NCI-H146 (cell line): ENCODE data around the gene HADH.
"Not testable (repeated sequence)": the region's sequence is repeated elsewhere in the genome, so short reads cannot be mapped to it uniquely, and the experiment has no call there.

ENCODE experiments used
- DNase-seq: peaks from one replicate; lab custom pipeline; 2025; lab: John Stamatoyannopoulos, UW

The HADH gene

GRCh38 chr4:107989537-107990386 lies at the start of gene HADH:
Gene HADH, plus strand, starts transcription at chr4:107989889. Its CDS starts 44 bp downstream, at chr4:107989933.
- DNase-seq = peak; percentile 89

- no peak for DNase-seq
These were observed 43.9 kb upstream of the HADH start for GRCh38 chr4:107945809-107946208.

GRCh38 chr4:107950746-107951540 lies 38.7 kb upstream of the HADH start:
- no peak for DNase-seq

- DNase-seq = no peak
These were observed 38.1 kb upstream of the HADH start for GRCh38 chr4:107951551-107951950.

GRCh38 chr4:107956011-107956410 lies 33.7 kb upstream of the HADH start:
- DNase-seq = no peak

- peak; percentile 2 for DNase-seq
These were observed 22.8 kb upstream of the HADH start for GRCh38 chr4:107966903-107967302.

- DNase-seq = not testable (repeated sequence)
These were observed 22.2 kb upstream of the HADH start for GRCh38 chr4:107967519-107967918.

GRCh38 chr4:107967921-107968320 lies 21.8 kb upstream of the HADH start:
- DNase-seq = not testable (repeated sequence)

- no peak for DNase-seq
These were observed 19.5 kb upstream of the HADH start for GRCh38 chr4:107970063-107970798.

- no peak for DNase-seq
These were observed 17.1 kb upstream of the HADH start for GRCh38 chr4:107972605-107973004.

GRCh38 chr4:107974523-107974922 lies 15.2 kb upstream of the HADH start:
- no peak for DNase-seq

- DNase-seq = no peak
These were observed 12.2 kb upstream of the HADH start for GRCh38 chr4:107977482-107977881.

GRCh38 chr4:107977966-107978705 lies 11.6 kb upstream of the HADH start:
- no peak for DNase-seq

GRCh38 chr4:107978716-107979451 lies 10.8 kb upstream of the HADH start:
- no peak for DNase-seq

GRCh38 chr4:107987916-107988762 lies 1.6 kb upstream of the HADH start:
- DNase-seq = no peak

GRCh38 chr4:107988763-107989035 lies 990 bp upstream of the HADH start:
- peak; percentile 15 for DNase-seq

GRCh38 chr4:107989162-107989536 lies 540 bp upstream of the HADH start:
- no peak for DNase-seq

GRCh38 chr4:107991945-107992630 lies 2.4 kb downstream of the HADH start:
- DNase-seq = no peak

GRCh38 chr4:107993969-107994368 lies 4.3 kb downstream of the HADH start:
- no peak for DNase-seq

- DNase-seq = no peak
These were observed 5.2 kb downstream of the HADH start for GRCh38 chr4:107994894-107995293.
